Thyroid gland (tissue), 4 donors: Measurements from ENCODE around the gene USP19. TPM values are rescaled to one million over a fixed set of nuclear protein-coding genes. Genes with fewer than 3 reads are reported as not detected.

Experiments used
- DNase-seq, 2 donors: peaks; one replicate each; pipeline ENCODE4 v3.0.0-alpha.2; 2019
- H3K27ac ChIP-seq, 3 donors: fragments of 200-600 bp; sonication (generic); 1 replicate in 2 of 3; 2 replicates in 1 of 3; pipeline ENCODE4 v1.5.1; 2016 to 2019; ENCODE audit warnings: mild to moderate bottlenecking in 1 of 3, moderate library complexity in 1 of 3
- H3K27me3 ChIP-seq: fragments of 200-600 bp; sonication (generic); one replicate; pipeline ENCODE4 v1.5.1; 2019
- H3K36me3 ChIP-seq, 2 donors: fragments of 200-600 bp; sonication (generic); one replicate each; pipeline ENCODE4 v1.5.1; 2016 to 2019
- H3K4me1 ChIP-seq, 2 donors: fragments of 200-600 bp; sonication (generic); one replicate each; pipeline ENCODE4 v1.5.1; 2017 to 2019
- H3K4me3 ChIP-seq, 3 donors: fragments of 200-600 bp; sonication (generic); replicated peaks in 1 of 3; 1 replicate in 2 of 3; 2 replicates in 1 of 3; pipeline ENCODE4 v1.5.1; 2016; ENCODE audit warnings: mild to moderate bottlenecking in 1 of 3
- H3K9me3 ChIP-seq: fragments of 200-600 bp; sonication (generic); one replicate; pipeline ENCODE4 v1.5.1; 2017
- CTCF ChIP-seq, 6 experiments: fragments of 200-600 bp in 3 of 6; fragments of 450-650 bp in 3 of 6; sonication (generic) in 3 of 6; IDR thresholded peaks; one replicate each; pipeline ENCODE4 v1.5.1; 2016 to 2019; ENCODE audit warnings: antibody characterized with exemption in 6 of 6, mild to moderate bottlenecking in 2 of 6, inconsistent platforms in 1 of 6, moderate library complexity in 1 of 6
- POLR2A ChIP-seq, 2 donors: fragments of 450-650 bp; IDR thresholded peaks; one replicate each; pipeline ENCODE4 v1.6.1; 2017; ENCODE audit warnings: antibody characterized with exemption in 2 of 2, mild to moderate bottlenecking in 2 of 2, moderate library complexity in 1 of 2
- WGBS, 2 donors: methylation state at CpG; one replicate each; pipeline ENCODE4 v1.1.5; 2017; 5-methylcytosine and 5-hydroxymethylcytosine counted together
- intact Hi-C: fragments of 100-400 bp; cut with DNase I; formaldehyde crosslinking; loops from one replicate; pipeline ENCODE4 v1.15.1; 2023
- total RNA-seq, 4 donors: library from RNA; depleted of rRNA; stranded (reverse); fragments of >200 nt; gene quantifications; one replicate each; pipeline ENCODE4 v1.2.3, GENCODE V29; 2016

Gene USP19
- total RNA-seq, 4 donors from 2014 or later = 72.3 to 104 (median 77.4) TPM

GRCh38 chr3:49161197-49161596 lies 40.6 kb upstream of the USP19 start:
- Histone ChIP-seq H3K4me3 (no peak overlapping the region), H3K9me3 (no peaks in the 10 kb centered on the region)
- intact Hi-C loops = no loop called here

GRCh38 chr3:49158792-49159191 lies 38.2 kb upstream of the USP19 start:
- no peak overlapping the region for H3K4me3 ChIP-seq
- intact Hi-C loops = no loop called here
- H3K36me3 ChIP-seq = peaks cover 7 to 11% of the 10 kb centered on the region in 2 donors
- H3K27ac ChIP-seq = peak overlapping the region; percentile 53 to 74 (median 56)
- peaks cover 13 to 18% of the 10 kb centered on the region in 2 donors for H3K4me1 ChIP-seq
- TF ChIP-seq CTCF (IDR thresholded peaks at IDR 0.05) (no peak), POLR2A (IDR thresholded peaks at IDR 0.05) (peak in 1 of 2 donors; percentile 7)
- no peaks in the 10 kb centered on the region for H3K27me3 ChIP-seq
- peak; percentile 92 to 93 for DNase-seq
- WGBS, 2 donors = 18 to 52% methylated on average over 2 of the region's 2 CpGs
- H3K9me3 ChIP-seq = no peaks in the 10 kb centered on the region

More at GRCh38 chr3:49161197-49161596, 40.6 kb upstream of the USP19 start:
- no peak for TF ChIP-seq CTCF (IDR thresholded peaks at IDR 0.05)
- no peak for TF ChIP-seq POLR2A (IDR thresholded peaks at IDR 0.05)
- WGBS, 2 donors = 70 to 100% methylated on average over 2 of the region's 2 CpGs
- Histone ChIP-seq H3K4me1 (peaks cover 21 to 28% of the 10 kb centered on the region in 2 donors), H3K27ac (no peak overlapping the region), H3K27me3 (no peaks in the 10 kb centered on the region), H3K36me3 (peaks cover 12% of the 10 kb centered on the region in 2 donors)
- DNase-seq = no peak

- peak; percentile 35 to 41 for DNase-seq
- H3K4me1 ChIP-seq = peaks cover 13 to 18% of the 10 kb centered on the region in 2 donors
- H3K4me3 ChIP-seq = no peak overlapping the region
- peaks cover under 1 to 5% of the 10 kb centered on the region in 2 donors for H3K36me3 ChIP-seq
- no peaks in the 10 kb centered on the region for H3K9me3 ChIP-seq
- no peaks in the 10 kb centered on the region for H3K27me3 ChIP-seq
- intact Hi-C loops = no loop called here
- 71% methylated on average over 5 of the region's 5 CpGs for WGBS, 2 donors
- H3K27ac ChIP-seq = peak overlapping the region in 2 of 3 donors; percentile 46 to 56
- no peak for TF ChIP-seq POLR2A (IDR thresholded peaks at IDR 0.05)
- TF ChIP-seq CTCF (IDR thresholded peaks at IDR 0.05) = peak in 3 of 6 experiments; percentile 32 to 40 (median 36)
These were observed 37.6 kb upstream of the USP19 start for GRCh38 chr3:49158103-49158709.

GRCh38 chr3:49157289-49157688 lies 36.7 kb upstream of the USP19 start:
- 64 to 69% methylated on average over 1 of the region's 1 CpG for WGBS, 2 donors
- Histone ChIP-seq H3K4me1 (peaks cover 13 to 18% of the 10 kb centered on the region in 2 donors), H3K4me3 (no peak overlapping the region), H3K27ac (no peak overlapping the region), H3K36me3 (no peaks in the 10 kb centered on the region), H3K27me3 (no peaks in the 10 kb centered on the region), H3K9me3 (no peaks in the 10 kb centered on the region)
- TF ChIP-seq POLR2A (IDR thresholded peaks at IDR 0.05) (no peak), CTCF (IDR thresholded peaks at IDR 0.05) (no peak)
- intact Hi-C loops = no loop called here
- DNase-seq = no peak

GRCh38 chr3:49153349-49153912 lies 32.8 kb upstream of the USP19 start:
- intact Hi-C loops = no loop called here
- WGBS, 2 donors = 47 to 81% methylated on average over 2 to 3 of the region's 3 CpGs
- Histone ChIP-seq H3K36me3 (no peaks in the 10 kb centered on the region), H3K27ac (no peak overlapping the region), H3K4me3 (no peak overlapping the region), H3K4me1 (peaks cover 3 to 8% of the 10 kb centered on the region in 2 donors), H3K9me3 (no peaks in the 10 kb centered on the region), H3K27me3 (no peaks in the 10 kb centered on the region)
- no peak for DNase-seq
- TF ChIP-seq POLR2A (IDR thresholded peaks at IDR 0.05) (no peak), CTCF (IDR thresholded peaks at IDR 0.05) (no peak)
